ENCODE measurements around the gene C1orf115.
"Not testable (repeated sequence)": the region's sequence is repeated elsewhere in the genome, so short reads cannot be mapped to it uniquely, and the experiment has no call there.

Gene C1orf115

GRCh38 chr1:220730486-220730885, 40.3 kb downstream of the C1orf115 start:
- DNase-seq, result no peak

DNA sequence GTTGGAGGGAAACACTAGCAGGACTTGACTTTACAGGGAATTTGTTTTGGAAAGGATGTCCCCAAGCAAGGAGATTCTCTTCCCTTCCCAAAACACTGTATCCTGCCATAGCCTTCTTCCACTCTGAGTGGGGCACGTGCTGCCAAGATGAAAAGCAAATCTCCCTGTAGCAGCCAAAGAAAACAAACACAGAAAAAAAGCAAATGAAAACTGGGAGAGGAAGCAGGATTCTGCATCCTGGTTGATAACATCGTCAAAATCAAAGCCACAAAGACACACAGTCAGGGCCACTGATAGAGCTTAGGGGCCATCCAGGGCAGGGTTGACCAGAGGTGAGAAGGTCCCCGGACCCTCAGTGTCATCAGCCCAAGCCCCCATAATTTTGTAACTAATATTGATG, 42.0 kb downstream of the C1orf115 start:
- DNase-seq, result no peak

DNA sequence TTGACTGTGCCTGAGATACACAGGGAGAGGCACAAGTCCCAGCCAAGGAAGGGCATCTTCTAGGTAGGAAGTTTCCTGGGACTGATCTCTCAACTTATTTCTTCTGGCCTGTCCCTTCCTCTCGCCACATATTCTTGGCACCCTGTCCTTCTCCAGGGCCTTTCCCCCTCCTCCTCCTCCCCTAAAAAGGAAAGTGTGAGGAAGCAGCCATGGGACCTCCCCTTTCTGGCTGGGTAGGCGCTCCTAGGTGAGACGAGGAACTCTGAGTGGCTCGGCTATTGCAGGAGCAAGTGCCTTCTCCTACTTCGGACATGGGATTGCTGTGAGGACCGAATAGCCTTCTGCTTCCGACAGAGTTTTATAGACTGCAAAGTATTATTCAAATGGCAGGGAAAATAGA, 42.5 kb downstream of the C1orf115 start:
- DNase-seq, result no peak

GRCh38 chr1:220733086-220733601, 43.0 kb downstream of the C1orf115 start:
- DNase-seq, result peak; percentile 86

- DNase-seq, result no peak
Observed at GRCh38 chr1:220734571-220735326, 44.6 kb downstream of the C1orf115 start.

GRCh38 chr1:220736283-220736682, 46.1 kb downstream of the C1orf115 start:
- DNase-seq, result not testable (repeated sequence)

DNA sequence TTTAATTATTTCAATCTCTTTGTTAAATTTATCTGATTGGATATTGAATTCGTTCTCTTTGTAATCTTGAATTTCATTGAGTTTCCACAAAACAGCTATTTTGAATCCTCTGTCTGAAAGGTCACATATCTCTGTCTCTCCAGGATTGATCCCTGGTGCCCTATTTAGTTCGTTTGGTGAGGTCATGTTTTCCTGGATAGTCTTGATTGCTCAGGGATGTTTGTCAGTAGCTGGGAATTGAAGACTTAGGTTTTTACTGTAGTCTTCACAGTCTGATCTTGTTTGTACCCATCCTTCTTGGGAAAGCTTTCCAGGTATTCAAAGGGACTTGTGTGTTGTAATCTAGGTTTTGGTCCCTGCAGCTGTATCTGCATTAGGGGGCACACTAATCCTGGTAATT, 51.2 kb downstream of the C1orf115 start:
- no peak for DNase-seq

DNA sequence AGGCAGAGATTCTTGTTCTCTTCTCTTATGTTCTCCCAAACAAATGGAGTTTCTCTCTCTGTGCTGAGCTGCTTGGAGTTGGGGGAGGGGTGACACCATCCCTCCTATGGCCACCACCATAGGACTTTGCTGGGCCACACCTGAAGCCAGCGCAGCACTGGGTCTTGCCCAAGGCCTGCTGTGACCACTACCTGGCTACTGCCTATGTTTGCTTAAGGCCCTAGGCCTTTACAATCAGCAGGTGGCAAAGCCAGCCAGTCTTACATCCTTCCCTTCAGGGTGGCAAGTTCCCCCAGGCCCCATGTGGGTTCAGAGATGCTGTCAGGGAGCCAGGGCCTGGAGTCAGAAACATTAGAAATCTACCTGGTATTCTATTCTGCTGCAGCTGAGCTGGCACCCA, 51.7 kb downstream of the C1orf115 start:
- DNase-seq, result no peak

DNA sequence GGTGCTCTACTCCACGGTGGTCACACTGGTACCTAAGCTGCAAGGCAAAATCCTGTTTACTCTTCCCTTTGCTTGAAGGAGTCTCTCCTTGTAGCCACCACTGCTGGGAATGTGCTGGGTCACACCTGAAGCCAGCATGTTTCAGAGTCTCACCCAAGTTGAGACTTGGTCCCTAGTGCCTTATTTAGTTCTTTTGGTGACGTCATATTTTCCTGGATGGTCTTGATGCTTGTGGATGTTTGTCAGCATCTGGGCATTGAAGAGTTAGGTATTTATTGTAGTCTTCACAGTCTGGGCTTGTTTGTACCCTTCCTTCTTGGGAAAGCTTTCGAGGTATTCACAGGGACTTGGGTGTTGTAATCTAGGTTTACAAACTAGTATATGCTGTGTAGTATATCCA, 52.4 kb downstream of the C1orf115 start:
- no peak for DNase-seq

GRCh38 chr1:220746851-220747250, 56.7 kb downstream of the C1orf115 start:
- no peak for DNase-seq

DNA sequence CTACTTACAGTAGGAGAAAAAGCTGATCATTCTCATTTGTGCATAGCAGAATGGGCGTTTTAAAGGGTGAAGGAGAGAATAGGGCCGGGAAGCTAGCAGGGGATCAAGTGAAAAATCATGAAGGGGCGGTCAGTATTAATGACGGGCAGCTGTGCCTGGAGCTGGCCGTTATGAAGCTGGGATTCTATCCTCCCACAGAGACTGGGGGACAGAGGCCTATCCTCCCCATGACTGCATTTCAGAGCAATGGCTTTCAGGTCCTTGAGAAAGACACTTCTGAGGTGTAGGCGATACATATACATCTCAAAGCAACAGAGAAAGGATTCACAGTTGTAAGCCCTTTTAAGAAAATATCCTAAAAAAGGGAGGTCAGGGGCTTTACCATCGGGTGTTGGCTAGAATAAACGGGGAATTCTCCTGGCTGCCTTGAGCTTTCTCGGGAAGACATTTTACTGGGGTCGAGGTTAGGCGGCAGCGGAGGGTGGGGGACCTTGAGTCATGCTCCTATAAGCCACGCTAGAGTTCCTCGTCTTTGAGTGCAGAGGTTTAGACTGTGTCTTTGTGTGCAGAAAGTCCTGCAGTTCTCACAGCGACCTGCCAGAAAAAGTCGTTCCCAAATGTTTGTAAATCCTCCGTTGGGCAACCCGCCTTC, 57.4 kb downstream of the C1orf115 start:
- no peak for DNase-seq

DNA sequence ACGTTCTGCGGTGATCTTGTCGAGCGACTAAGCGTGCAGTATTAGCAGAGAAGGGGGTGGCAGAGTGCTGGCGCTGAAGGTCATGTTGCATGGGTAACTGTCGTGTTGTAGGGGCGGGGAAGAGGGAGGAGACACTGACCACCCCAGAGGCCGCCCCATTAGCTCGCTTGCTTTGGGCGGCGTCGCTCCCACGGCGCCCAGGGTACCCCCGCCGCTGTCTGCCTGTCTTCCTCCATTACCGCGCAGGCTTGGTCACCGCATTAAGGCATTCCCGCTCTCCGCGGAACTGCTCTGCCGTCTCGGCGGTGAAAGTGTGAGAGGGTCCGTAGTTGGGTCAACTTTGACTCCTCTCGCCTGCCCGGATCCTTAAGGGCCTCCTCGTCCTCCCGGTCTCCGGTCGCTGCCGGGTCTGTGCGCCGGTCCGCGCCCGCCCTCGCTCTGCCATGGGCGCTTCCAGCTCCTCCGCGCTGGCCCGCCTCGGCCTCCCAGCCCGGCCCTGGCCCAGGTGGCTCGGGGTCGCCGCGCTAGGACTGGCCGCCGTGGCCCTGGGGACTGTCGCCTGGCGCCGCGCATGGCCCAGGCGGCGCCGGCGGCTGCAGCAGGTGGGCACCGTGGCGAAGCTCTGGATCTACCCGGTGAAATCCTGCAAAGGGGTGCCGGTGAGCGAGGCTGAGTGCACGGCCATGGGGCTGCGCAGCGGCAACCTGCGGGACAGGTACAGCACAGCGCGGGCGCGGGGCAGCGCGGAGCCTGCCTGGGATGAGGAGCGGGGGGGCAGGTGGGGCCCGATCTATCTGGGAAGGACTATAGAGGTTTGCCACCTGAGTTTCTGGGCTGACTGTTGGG, 58.1 kb downstream of the C1orf115 start, which contains the start of gene MTARC2:
MTARC2 (plus strand) TSS at position 234 of the 846 bp plus-strand sequence; CDS start at position 444, 210 bp downstream.
- DNase-seq, result peak; percentile 21
